HEK293 (cell line): ENCODE results near the gene SMIM41.
"Not testable (repeated sequence)": the region's sequence is repeated elsewhere in the genome, so short reads cannot be mapped to it uniquely, and the experiment has no call there.

ENCODE experiments used
- CTCF ChIA-PET: fragments of 350-600 bp; formaldehyde crosslinking; extraction: SDS; loops from one replicate; lab custom pipeline; 2021; ENCODE audit warnings: antibody characterized with exemption; lab: Yijun Ruan, JAX
- POLR2A ChIA-PET: fragments of 300-600 bp; formaldehyde crosslinking; extraction: SDS; loops from one replicate; lab custom pipeline; 2020; ENCODE audit warnings: antibody characterized with exemption, inconsistent platforms; lab: Yijun Ruan, JAX
- H3K27ac ChIP-seq: fragments of 200-500 bp; sonication (Bioruptor generic); 2 replicates; pipeline ENCODE4 v1.5.1; 2014; ENCODE audit warnings: low read depth, low read length, control low read depth, inconsistent platforms; ENCODE audit errors: extremely low read depth
- H3K36me3 ChIP-seq, 2 experiments: fragments of 200-500 bp in 1 of 2; sonication (Bioruptor generic) in 1 of 2; 1 replicate in 1 of 2; 2 replicates in 1 of 2; pipeline ENCODE4 v1.5.1; 2014 to 2017; ENCODE audit warnings: inconsistent platforms in 2 of 2, low read length in 2 of 2; ENCODE audit not compliant: control insufficient read depth in 2 of 2, insufficient read depth in 1 of 2
- H3K4me1 ChIP-seq: fragments of 200-500 bp; sonication (Bioruptor generic); 2 replicates; pipeline ENCODE4 v1.5.1; 2014; ENCODE audit warnings: mild to moderate bottlenecking, low read length, inconsistent platforms; ENCODE audit not compliant: control insufficient read depth, insufficient read depth
- H3K4me3 ChIP-seq: 2 replicates; pipeline ENCODE4 v1.5.1; 2011; ENCODE audit warnings: low read depth, mild to moderate bottlenecking, control low read depth, low read length, moderate library complexity
- H3K9me3 ChIP-seq: fragments of 200-500 bp; sonication (Bioruptor generic); 2 replicates; pipeline ENCODE4 v1.5.1; 2014; ENCODE audit warnings: low read depth, low read length, inconsistent platforms; ENCODE audit not compliant: control insufficient read depth, insufficient read depth
- BCL11B ChIP-seq: fragments of 450-650 bp; formaldehyde crosslinking; IDR thresholded peaks from 2 replicates; pipeline ENCODE4 v1.5.1; 2016; ENCODE audit warnings: low read depth, missing biosample characterization, missing genetic modification characterization
- GLIS2 ChIP-seq: fragments of 450-650 bp; formaldehyde crosslinking; IDR thresholded peaks from 2 replicates; pipeline ENCODE4 v1.5.1; 2016; ENCODE audit warnings: missing biosample characterization, missing genetic modification characterization
- KLF16 ChIP-seq: fragments of 450-650 bp; formaldehyde crosslinking; IDR thresholded peaks from 2 replicates; pipeline ENCODE4 v1.5.1; 2017; ENCODE audit warnings: missing biosample characterization, missing genetic modification characterization
- KLF7 ChIP-seq: fragments of 450-650 bp; formaldehyde crosslinking; IDR thresholded peaks from 2 replicates; pipeline ENCODE4 v1.5.1; 2016; ENCODE audit warnings: missing biosample characterization, missing genetic modification characterization, borderline replicate concordance
- ZBTB1 ChIP-seq: fragments of 450-650 bp; formaldehyde crosslinking; IDR thresholded peaks from 2 replicates; pipeline ENCODE4 v1.5.1; 2016; ENCODE audit warnings: missing biosample characterization, missing genetic modification characterization
- ZBTB48 ChIP-seq: fragments of 450-650 bp; formaldehyde crosslinking; IDR thresholded peaks from 2 replicates; pipeline ENCODE4 v1.5.1; 2016; ENCODE audit warnings: missing biosample characterization, missing genetic modification characterization
- ZIC2 ChIP-seq: fragments of 450-650 bp; formaldehyde crosslinking; IDR thresholded peaks from 2 replicates; pipeline ENCODE4 v1.5.1; 2016; ENCODE audit warnings: missing biosample characterization, missing genetic modification characterization
- ZNF146 ChIP-seq: fragments of 450-650 bp; formaldehyde crosslinking; IDR thresholded peaks from 2 replicates; pipeline ENCODE4 v1.5.1; 2016; ENCODE audit warnings: missing biosample characterization, missing genetic modification characterization
- ZNF513 ChIP-seq: fragments of 450-650 bp; IDR thresholded peaks from 2 replicates; pipeline ENCODE4 v1.5.1; 2018; ENCODE audit warnings: missing biosample characterization, missing genetic modification characterization
- ZNF639 ChIP-seq: fragments of 450-650 bp; formaldehyde crosslinking; IDR thresholded peaks from 2 replicates; pipeline ENCODE4 v1.5.1; 2016; ENCODE audit warnings: missing biosample characterization, missing genetic modification characterization
- ZNF776 ChIP-seq: fragments of 450-650 bp; formaldehyde crosslinking; IDR thresholded peaks from 2 replicates; pipeline ENCODE4 v1.5.0; 2017; ENCODE audit warnings: missing biosample characterization, missing genetic modification characterization, borderline replicate concordance
- TF ChIP-seq, protein P1 (sequence below): fragments of 450-650 bp; formaldehyde crosslinking; IDR thresholded peaks from 2 replicates; pipeline ENCODE4 v1.5.1; 2016; ENCODE audit warnings: missing biosample characterization, missing genetic modification characterization

SMIM41 gene

GRCh38 chr12:52097045-52097666 is 17.7 kb downstream of the SMIM41 start:
- H3K9me3 ChIP-seq: no peaks in the 10 kb centered on the region
- ChIA-PET CTCF (interaction anchor here (1.0 kb wide), 1 partner anchor 71 kb away, joined by 3 read pairs; no protein-coding TSS in a partner anchor), POLR2A (no interaction called here)
- H3K36me3 ChIP-seq: no peaks in the 10 kb centered on the region
- TF ChIP-seq GLIS2 (0 out of 2 replicates have a peak, but pooled peaks have one; percentile 22), ZNF146 (tag by site-specific recombination) (no peak)
- H3K4me1 ChIP-seq: no peaks in the 10 kb centered on the region
- H3K4me3 ChIP-seq: no peak overlapping the region
- H3K27ac ChIP-seq: no peak overlapping the region

GRCh38 chr12:52104431-52105089 is 25.1 kb downstream of the SMIM41 start:
- H3K4me1 ChIP-seq, CTCF ChIA-PET, H3K27ac ChIP-seq, H3K36me3 ChIP-seq, H3K9me3 ChIP-seq, H3K4me3 ChIP-seq: not testable (repeated sequence)
- POLR2A ChIA-PET: interaction anchor here (1.0 kb wide), 1 partner anchor 10 kb away, joined by 3 read pairs; no protein-coding TSS in a partner anchor
- TF ChIP-seq ZNF513: 0 out of 2 replicates have a peak, but pooled peaks have one; percentile 10

DNA sequence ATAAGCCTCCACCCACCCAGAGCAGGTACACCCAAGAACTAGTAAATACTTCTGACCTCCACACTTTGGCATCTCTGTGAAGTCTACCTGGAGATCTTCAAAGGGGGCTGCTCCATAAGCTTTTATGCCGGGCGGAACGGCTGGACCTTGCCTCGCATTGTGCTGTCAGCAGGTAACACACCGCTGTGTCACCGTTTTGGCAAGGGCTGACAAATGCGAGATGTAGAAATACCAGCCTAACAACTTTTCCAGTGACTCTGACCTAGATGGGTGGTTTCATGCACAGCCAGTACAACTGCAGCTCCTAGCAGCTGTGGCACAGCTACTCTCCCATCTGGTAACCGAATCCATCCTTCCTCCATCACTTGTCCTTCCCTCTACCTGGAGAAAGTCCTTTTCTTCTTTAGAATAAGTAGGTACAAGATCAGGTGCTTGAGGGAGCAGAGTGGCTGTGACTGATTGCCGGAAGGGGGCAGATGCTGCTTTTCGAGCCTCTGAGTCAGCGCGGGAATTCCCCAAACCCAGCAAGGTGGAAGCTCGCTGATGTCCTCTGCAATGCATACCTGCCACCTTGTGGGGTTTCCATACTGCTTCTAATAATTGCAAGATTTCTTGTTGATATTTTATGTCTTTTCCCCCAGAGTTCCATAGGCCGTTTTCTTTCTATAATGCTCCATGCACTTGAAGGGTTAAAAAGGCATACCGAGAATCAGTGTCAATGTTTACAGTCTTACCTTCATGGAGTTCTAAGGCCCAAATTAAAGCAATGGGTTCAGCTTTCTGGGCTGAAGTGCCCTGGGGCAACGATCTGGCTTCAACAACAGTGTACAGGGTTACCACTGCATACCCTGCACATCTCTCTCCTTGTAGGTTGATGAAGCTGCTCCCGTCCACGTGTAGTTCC is 37.0 kb downstream of the SMIM41 start:
- H3K36me3 ChIP-seq, H3K9me3 ChIP-seq, H3K4me1 ChIP-seq, H3K4me3 ChIP-seq, H3K27ac ChIP-seq: not testable (repeated sequence)
- ChIA-PET POLR2A (interaction anchor here (0.6 kb wide), 2 partner anchors 30 to 1551 kb away, joined by 3 to 4 read pairs; no protein-coding TSS in a partner anchor), CTCF (interaction anchor here (0.6 to 5.3 kb wide), 11 partner anchors 10 to 1654 kb away, joined by 3 to 121 read pairs (median 4); no protein-coding TSS in a partner anchor)

GRCh38 chr12:52117806-52118475 is 38.4 kb downstream of the SMIM41 start:
- POLR2A ChIA-PET, H3K27ac ChIP-seq, H3K4me1 ChIP-seq, H3K4me3 ChIP-seq, H3K36me3 ChIP-seq, H3K9me3 ChIP-seq: not testable (repeated sequence)
- CTCF ChIA-PET: interaction anchor here (0.6 to 5.3 kb wide), 7 partner anchors 10 to 762 kb away, joined by 3 to 121 read pairs (median 5); no protein-coding TSS in a partner anchor

- POLR2A ChIA-PET: interaction anchor here (1.3 kb wide), 1 partner anchor 90 kb away, joined by 7 read pairs; no protein-coding TSS in a partner anchor
- H3K9me3 ChIP-seq: no peaks in the 10 kb centered on the region
- H3K4me3 ChIP-seq: no peak overlapping the region
- no peaks in the 10 kb centered on the region for H3K4me1 ChIP-seq
- CTCF ChIA-PET: interaction anchor here (0.6 to 5.3 kb wide), 25 partner anchors 8 to 1408 kb away, joined by 3 to 121 read pairs (median 3); no protein-coding TSS in a partner anchor
- H3K36me3 ChIP-seq: no peaks in the 10 kb centered on the region
- H3K27ac ChIP-seq: no peak overlapping the region
- TF ChIP-seq ZBTB48 (tag by site-specific recombination) (0 out of 2 replicates have a peak, but pooled peaks have one; percentile 22), ZBTB1 (tag by site-specific recombination) (no peak), ZIC2 (tag by site-specific recombination) (peak; percentile 19; the same call in 1 of the 2 replicates), ZNF776 (tag by site-specific recombination) (no peak), KLF7 (tag by site-specific recombination) (no peak; the same call in 1 of the 2 replicates), BCL11B (tag by site-specific recombination) (no peak), KLF16 (no peak), ZNF639 (tag by site-specific recombination) (no peak)
- TF ChIP-seq, protein P1, sequence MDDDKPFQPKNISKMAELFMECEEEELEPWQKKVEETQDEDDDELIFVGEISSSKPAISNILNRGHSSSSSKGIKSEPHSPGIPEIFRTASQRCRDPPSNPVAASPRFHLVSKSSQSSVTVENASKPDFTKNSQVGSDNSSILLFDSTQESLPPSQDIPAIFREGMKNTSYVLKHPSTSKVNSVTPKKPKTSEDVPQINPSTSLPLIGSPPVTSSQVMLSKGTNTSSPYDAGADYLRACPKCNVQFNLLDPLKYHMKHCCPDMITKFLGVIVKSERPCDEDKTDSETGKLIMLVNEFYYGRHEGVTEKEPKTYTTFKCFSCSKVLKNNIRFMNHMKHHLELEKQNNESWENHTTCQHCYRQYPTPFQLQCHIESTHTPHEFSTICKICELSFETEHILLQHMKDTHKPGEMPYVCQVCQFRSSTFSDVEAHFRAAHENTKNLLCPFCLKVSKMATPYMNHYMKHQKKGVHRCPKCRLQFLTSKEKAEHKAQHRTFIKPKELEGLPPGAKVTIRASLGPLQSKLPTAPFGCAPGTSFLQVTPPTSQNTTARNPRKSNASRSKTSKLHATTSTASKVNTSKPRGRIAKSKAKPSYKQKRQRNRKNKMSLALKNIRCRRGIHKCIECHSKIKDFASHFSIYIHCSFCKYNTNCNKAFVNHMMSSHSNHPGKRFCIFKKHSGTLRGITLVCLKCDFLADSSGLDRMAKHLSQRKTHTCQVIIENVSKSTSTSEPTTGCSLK (tag by site-specific recombination): no peak
Observed at GRCh38 chr12:52119398-52120254, 40.1 kb downstream of the SMIM41 start.
